IMR-90 (cell line): ENCODE measurements around the gene HAVCR2. TPM values are rescaled to one million over a fixed set of nuclear protein-coding genes. Genes with fewer than 3 reads are reported as not detected.
A peak's percentile ranks its signal among the peaks of the same experiment; 100 is the strongest.

Experiments used
- ATAC-seq: fragments of 200-7000 bp; cut with Tn5 transposase; 2 replicates; pipeline ENCODE4 v1.9.1; 2020; ENCODE audit warnings: low read depth, mild to moderate bottlenecking, moderate library complexity
- BruUV-seq: library from RNA; stranded (reverse); fragments of 400-500 nt; replicated peaks from 2 replicates; lab custom pipeline; 2021; lab: Mats Ljungman, UMichigan
- CTCF ChIA-PET: fragments of 300-600 bp; formaldehyde crosslinking; extraction: SDS; loops from one replicate; lab custom pipeline; 2021; ENCODE audit warnings: antibody characterized with exemption; lab: Yijun Ruan, JAX
- POLR2A ChIA-PET: fragments of 300-600 bp; sonication (Branson Sonifier 250); formaldehyde crosslinking; loops from one replicate; lab custom pipeline; 2022; ENCODE audit warnings: antibody characterized with exemption; ENCODE audit not compliant: unreplicated experiment; lab: Charles Lee
- DNase-seq: peaks from one replicate; pipeline ENCODE4 v3.0.0; 2013
- H2AFZ ChIP-seq: replicated peaks from 2 replicates; pipeline ENCODE3; 2013; ENCODE audit warnings: low read length, mild to moderate bottlenecking; ENCODE audit not compliant: poor library complexity
- H2AK5ac ChIP-seq: 2 replicates; pipeline ENCODE4 v1.6.1; 2013; ENCODE audit warnings: low read depth, low read length, inconsistent platforms
- H2AK9ac ChIP-seq: replicated peaks from 2 replicates; pipeline ENCODE3; 2013; ENCODE audit warnings: mild to moderate bottlenecking, low read depth, low read length, moderate library complexity; ENCODE audit not compliant: poor library complexity
- H2BK120ac ChIP-seq: 2 replicates; pipeline ENCODE4 v1.6.1; 2013; ENCODE audit warnings: low read depth, low read length, inconsistent platforms
- H2BK15ac ChIP-seq: 3 replicates; pipeline ENCODE4 v1.6.1; 2013; ENCODE audit warnings: low read depth, low read length, inconsistent platforms
- H2BK20ac ChIP-seq: 2 replicates; pipeline ENCODE4 v1.6.1; 2013; ENCODE audit warnings: low read depth, mild to moderate bottlenecking, inconsistent platforms, low read length, moderate library complexity
- H2BK5ac ChIP-seq: 2 replicates; pipeline ENCODE4 v1.6.1; 2013; ENCODE audit warnings: mild to moderate bottlenecking, low read depth, low read length, inconsistent platforms; ENCODE audit not compliant: poor library complexity, severe bottlenecking
- H3K14ac ChIP-seq: replicated peaks from 2 replicates; pipeline ENCODE4 v1.6.1; 2013; ENCODE audit warnings: low read depth, low read length, inconsistent platforms
- H3K18ac ChIP-seq: 2 replicates; pipeline ENCODE4 v1.6.1; 2013; ENCODE audit warnings: low read depth, low read length, control low read depth
- H3K23ac ChIP-seq: 2 replicates; pipeline ENCODE4 v1.6.1; 2013; ENCODE audit warnings: low read depth, low read length, inconsistent platforms
- H3K27ac ChIP-seq: 2 replicates; pipeline ENCODE4 v1.5.1; 2013; ENCODE audit warnings: mild to moderate bottlenecking, control low read depth, low read length; ENCODE audit not compliant: insufficient read depth
- H3K27me3 ChIP-seq: 2 replicates; pipeline ENCODE4 v1.6.1; 2013; ENCODE audit warnings: low read length; ENCODE audit not compliant: control insufficient read depth, insufficient read depth
- H3K36me3 ChIP-seq: 2 replicates; pipeline ENCODE4 v1.6.1; 2013; ENCODE audit warnings: low read length, mixed read lengths; ENCODE audit not compliant: control insufficient read depth, insufficient read depth
- H3K4ac ChIP-seq: 2 replicates; pipeline ENCODE4 v1.6.1; 2013; ENCODE audit warnings: low read depth, low read length, inconsistent platforms
- H3K4me1 ChIP-seq: 2 replicates; pipeline ENCODE4 v1.6.1; 2013; ENCODE audit warnings: low read length, mixed read lengths; ENCODE audit not compliant: control insufficient read depth, insufficient read depth
- H3K4me2 ChIP-seq: 2 replicates; pipeline ENCODE4 v1.6.1; 2013; ENCODE audit warnings: low read depth, mild to moderate bottlenecking, control low read depth, low read length, moderate library complexity
- H3K4me3 ChIP-seq: 2 replicates; pipeline ENCODE4 v1.5.1; 2013; ENCODE audit warnings: low read depth, mild to moderate bottlenecking, control low read depth, low read length, moderate library complexity; ENCODE audit not compliant: insufficient read depth
- H3K56ac ChIP-seq: 2 replicates; pipeline ENCODE4 v1.6.1; 2013; ENCODE audit warnings: low read length, inconsistent platforms; ENCODE audit not compliant: insufficient read depth; ENCODE audit errors: extremely low read depth
- H3K79me1 ChIP-seq, 2 experiments: 2 replicates each; pipeline ENCODE4 v1.6.1; 2013; ENCODE audit warnings: low read length in 2 of 2, inconsistent platforms in 1 of 2, low read depth in 1 of 2
- H3K9ac ChIP-seq: 2 replicates; pipeline ENCODE4 v1.6.1; 2013; ENCODE audit warnings: low read depth, low read length, control low read depth
- H3K9me1 ChIP-seq: 2 replicates; pipeline ENCODE4 v1.6.1; 2013; ENCODE audit warnings: low read length, inconsistent platforms; ENCODE audit not compliant: insufficient read depth
- H3K9me3 ChIP-seq: 2 replicates; pipeline ENCODE4 v1.6.1; 2013; ENCODE audit warnings: low read length; ENCODE audit not compliant: control insufficient read depth, insufficient read depth
- H4K20me1 ChIP-seq: 2 replicates; pipeline ENCODE4 v1.6.1; 2013; ENCODE audit warnings: low read length, inconsistent platforms; ENCODE audit not compliant: insufficient read depth
- H4K5ac ChIP-seq: 2 replicates; pipeline ENCODE4 v1.6.1; 2013; ENCODE audit warnings: mild to moderate bottlenecking, low read depth, low read length, control low read depth
- H4K8ac ChIP-seq, 2 experiments: 2 replicates each; pipeline ENCODE4 v1.6.1; 2013; ENCODE audit warnings: low read depth in 2 of 2, low read length in 2 of 2, control low read depth in 1 of 2, inconsistent platforms in 1 of 2
- H4K91ac ChIP-seq: 2 replicates; pipeline ENCODE4 v1.6.1; 2013; ENCODE audit warnings: low read depth, low read length, inconsistent platforms; ENCODE audit not compliant: insufficient read depth
- BHLHE40 ChIP-seq: fragments of 150-350 bp; IDR thresholded peaks from 2 replicates; pipeline ENCODE4 v1.6.1; 2016; ENCODE audit warnings: mild to moderate bottlenecking, low read depth, low read length
- CEBPB ChIP-seq: IDR thresholded peaks from 2 replicates; pipeline ENCODE4 v1.6.1; 2012; ENCODE audit warnings: low read depth, low read length, improper control_type of control experiment
- ELK1 ChIP-seq: fragments of 150-350 bp; IDR thresholded peaks from 2 replicates; pipeline ENCODE4 v1.6.1; 2016; ENCODE audit warnings: low read depth, mild to moderate bottlenecking, low read length, moderate library complexity, borderline replicate concordance
- MAFK ChIP-seq: IDR thresholded peaks from 2 replicates; pipeline ENCODE4 v1.6.1; 2012; ENCODE audit warnings: low read depth, low read length, improper control_type of control experiment
- MAZ ChIP-seq: IDR thresholded peaks from 2 replicates; pipeline ENCODE4 v1.6.1; 2012; ENCODE audit warnings: low read depth, mild to moderate bottlenecking, low read length, improper control_type of control experiment, moderate library complexity, borderline replicate concordance
- MXI1 ChIP-seq: IDR thresholded peaks from 2 replicates; pipeline ENCODE4 v1.6.1; 2012; ENCODE audit warnings: low read depth, mild to moderate bottlenecking, low read length, moderate library complexity, borderline replicate concordance
- NFE2L2 ChIP-seq: fragments of 150-350 bp; IDR thresholded peaks from 2 replicates; pipeline ENCODE4 v1.6.1; 2016; ENCODE audit warnings: low read depth, mild to moderate bottlenecking, low read length
- POLR2A ChIP-seq: IDR thresholded peaks from 2 replicates; pipeline ENCODE4 v1.6.1; 2012; ENCODE audit warnings: mild to moderate bottlenecking, low read depth, low read length
- RCOR1 ChIP-seq: IDR thresholded peaks from 2 replicates; pipeline ENCODE4 v1.6.1; 2012; ENCODE audit warnings: mild to moderate bottlenecking, low read length, improper control_type of control experiment; ENCODE audit not compliant: insufficient replicate concordance
- RFX5 ChIP-seq: IDR thresholded peaks from 2 replicates; pipeline ENCODE4 v1.8.0; 2012; ENCODE audit warnings: low read depth, mild to moderate bottlenecking, low read length, moderate library complexity
- USF2 ChIP-seq: fragments of 150-350 bp; IDR thresholded peaks from 2 replicates; pipeline ENCODE4 v1.6.1; 2017; ENCODE audit warnings: mild to moderate bottlenecking, antibody characterized with exemption, low read length, low read depth
- WGBS, 2 experiments: methylation state at CpG; one replicate each; pipeline versions ENCODE4 v1.1.5 to v1.1.7; 2013; ENCODE audit warnings: missing lambda C conversion rate in 2 of 2; ENCODE audit not compliant: insufficient read length in 1 of 2; ENCODE audit errors: extremely low coverage in 2 of 2; 5-methylcytosine and 5-hydroxymethylcytosine counted together
- dilution Hi-C: fragments of 300-500 bp; cut with HindIII; formaldehyde crosslinking; loops from one replicate; pipeline ENCODE4 v1.14.3; 2018; ENCODE audit warnings: low sequenced_read_pairs; ENCODE audit not compliant: unreplicated experiment
- in situ Hi-C: fragments of 300-500 bp; cut with MboI; formaldehyde crosslinking; loops from 3 replicates; pipeline ENCODE4 v1.14.3; 2019; ENCODE audit warnings: low sequenced_read_pairs, inconsistent platforms, mixed read lengths
- intact Hi-C: fragments of 100-400 bp; cut with micrococcal nuclease; formaldehyde crosslinking; loops from 2 replicates; pipeline ENCODE4 v1.10.0; 2022
- polyA plus RNA-seq, 3 experiments: library from polyadenylated mRNA; depleted of rRNA; stranded (reverse); fragments of >200 nt; gene quantifications; 2 replicates each; pipeline ENCODE4 v1.2.3, GENCODE V29; 2012; ENCODE audit warnings: low replicate concordance in 1 of 3
- total RNA-seq: library from RNA; depleted of rRNA; stranded (reverse); fragments of >200 nt; gene quantifications from 2 replicates; pipeline ENCODE4 v1.2.3, GENCODE V29; 2012

Gene HAVCR2
- total and polyA plus RNA-seq, 2 of the 4 experiments (the other 2 are of a cell fraction): under 0.01 to 0.07 TPM

GRCh38 chr5:157143127-157143971, 34.5 kb upstream of the HAVCR2 start (continued):
- TF ChIP-seq MAFK: no peak
- TF ChIP-seq RFX5: no peak

GRCh38 chr5:157142317-157143126, 33.7 kb upstream of the HAVCR2 start, which contains the start of gene MED7:
Gene MED7, minus strand, starts transcription at chr5:157142865. Its CDS starts 3,434 bp downstream, at chr5:157139431.
- dilution Hi-C loops (no loop called here), in situ Hi-C loops (loop anchor here (10.0 to 25.0 kb wide), 3 partner anchors 172 to 1205 kb away; partner anchors contain the start of gene LSM11), intact Hi-C loops (no loop called here)
- peak within 1 kb of the TSS; percentile 88 for H3K9ac ChIP-seq
- peak within 1 kb of the TSS; percentile 89 for H2AK9ac ChIP-seq
- H3K9me1 ChIP-seq: peaks cover 3% of the 10 kb centered on the region; the same call in 1 of the 2 replicates
- H3K14ac ChIP-seq: peak within 1 kb of the TSS; percentile 94
- H4K5ac ChIP-seq: peak within 1 kb of the TSS; percentile 98
- no TSS peak for BruUV-seq
- DNase-seq (peak; percentile 100), ATAC-seq (peak; percentile 99)
- H3K79me1 ChIP-seq: peaks cover 16 to 23% of the 10 kb centered on the region in 2 experiments
- peak within 1 kb of the TSS; percentile 96 for H2AFZ ChIP-seq
- H3K36me3 ChIP-seq: peaks cover 6% of the 10 kb centered on the region
- 0% methylated on average over 8 of the region's 48 CpGs; no CpG with 5 or more reads in 1 of the 2 experiments for WGBS, 2 experiments
- no peaks in the 10 kb centered on the region for H3K9me3 ChIP-seq
- H2BK5ac ChIP-seq: peak within 1 kb of the TSS; percentile 83
- no peak for TF ChIP-seq RFX5
- TF ChIP-seq ELK1: no peak
- TF ChIP-seq POLR2A: peak; percentile 79
- TF ChIP-seq CEBPB: peak; percentile 60
- no peak for TF ChIP-seq MAFK
- no peak for TF ChIP-seq RCOR1
- no peak for TF ChIP-seq NFE2L2
- no peak for TF ChIP-seq BHLHE40
- TF ChIP-seq MXI1: 0 out of 2 replicates have a peak, but pooled peaks have one; percentile 12
- TF ChIP-seq MAZ: peak; percentile 32; the same call in 1 of the 2 replicates
- no peak for TF ChIP-seq USF2
- H4K20me1 ChIP-seq: no peaks in the 10 kb centered on the region
- peak within 1 kb of the TSS; percentile 97 to 99 for H4K8ac ChIP-seq
- ChIA-PET CTCF (interaction anchor here (1.6 kb wide), 1 partner anchor 26 kb away, joined by 5 read pairs; no protein-coding TSS in a partner anchor), POLR2A (interaction anchor here (0.7 to 0.9 kb wide), 2 partner anchors 10 to 47 kb away, joined by 3 to 4 read pairs; no protein-coding TSS in a partner anchor)
- H3K4me2 ChIP-seq: peak within 1 kb of the TSS; percentile 96
- H3K4ac ChIP-seq: peak within 1 kb of the TSS; percentile 90
- H3K27me3 ChIP-seq: no peaks in the 10 kb centered on the region
- peak within 1 kb of the TSS; percentile 99 for H3K23ac ChIP-seq
- H3K4me3 ChIP-seq: peak within 1 kb of the TSS; percentile 84
- peak within 1 kb of the TSS; percentile 94 for H4K91ac ChIP-seq
- H2BK20ac ChIP-seq: peak within 1 kb of the TSS; percentile 68
- peak within 1 kb of the TSS; percentile 86 for H2BK120ac ChIP-seq
- peak within 1 kb of the TSS; percentile 85 for H3K18ac ChIP-seq
- no peaks in the 10 kb centered on the region for H3K4me1 ChIP-seq
- H3K56ac ChIP-seq: peak within 1 kb of the TSS; percentile 84
- H2AK5ac ChIP-seq: peak within 1 kb of the TSS; percentile 44
- peak within 1 kb of the TSS; percentile 87 for H3K27ac ChIP-seq
- H2BK15ac ChIP-seq: peak within 1 kb of the TSS; percentile 66; the same call in 2 of the 3 replicates
